Astrocyte of the spinal cord (primary cell): ENCODE results near the gene KIF16B.

Experiments used
- DNase-seq: peaks from one replicate; pipeline ENCODE4 v3.0.0; 2011; ENCODE audit warnings: low read depth, low spot score
- H3K4me3 ChIP-seq: 2 replicates; pipeline ENCODE4 v1.5.1; 2011; ENCODE audit warnings: low read depth, mild to moderate bottlenecking, low read length, moderate library complexity
- in situ Hi-C: cut with HindIII; loops from 2 replicates; pipeline ENCODE4 v1.10.0; 2017; ENCODE audit warnings: low sequenced_read_pairs
- TF ChIP-seq, protein P1 (sequence below): IDR thresholded peaks from 2 replicates; pipeline ENCODE4 v1.5.1; 2012; ENCODE audit warnings: low read depth, mild to moderate bottlenecking, low read length, inconsistent platforms

KIF16B gene

GRCh38 chr20:16573001-16573965 is at the start of gene KIF16B:
Gene KIF16B (minus strand): TSS chr20:16573448. CDS start chr20:16573275, 173 bp downstream.
- TF ChIP-seq, protein P1, sequence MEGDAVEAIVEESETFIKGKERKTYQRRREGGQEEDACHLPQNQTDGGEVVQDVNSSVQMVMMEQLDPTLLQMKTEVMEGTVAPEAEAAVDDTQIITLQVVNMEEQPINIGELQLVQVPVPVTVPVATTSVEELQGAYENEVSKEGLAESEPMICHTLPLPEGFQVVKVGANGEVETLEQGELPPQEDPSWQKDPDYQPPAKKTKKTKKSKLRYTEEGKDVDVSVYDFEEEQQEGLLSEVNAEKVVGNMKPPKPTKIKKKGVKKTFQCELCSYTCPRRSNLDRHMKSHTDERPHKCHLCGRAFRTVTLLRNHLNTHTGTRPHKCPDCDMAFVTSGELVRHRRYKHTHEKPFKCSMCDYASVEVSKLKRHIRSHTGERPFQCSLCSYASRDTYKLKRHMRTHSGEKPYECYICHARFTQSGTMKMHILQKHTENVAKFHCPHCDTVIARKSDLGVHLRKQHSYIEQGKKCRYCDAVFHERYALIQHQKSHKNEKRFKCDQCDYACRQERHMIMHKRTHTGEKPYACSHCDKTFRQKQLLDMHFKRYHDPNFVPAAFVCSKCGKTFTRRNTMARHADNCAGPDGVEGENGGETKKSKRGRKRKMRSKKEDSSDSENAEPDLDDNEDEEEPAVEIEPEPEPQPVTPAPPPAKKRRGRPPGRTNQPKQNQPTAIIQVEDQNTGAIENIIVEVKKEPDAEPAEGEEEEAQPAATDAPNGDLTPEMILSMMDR: no peak
- H3K4me3 ChIP-seq: peak within 1 kb of the TSS; percentile 71
- peak; percentile 92 for DNase-seq
- in situ Hi-C loops: no loop called here

- no peak overlapping the region for H3K4me3 ChIP-seq
- in situ Hi-C loops: no loop called here
- no peak for DNase-seq
- TF ChIP-seq, protein P1: no peak
Observed at GRCh38 chr20:16622501-16622900, 49.3 kb upstream of the KIF16B start.

DNA sequence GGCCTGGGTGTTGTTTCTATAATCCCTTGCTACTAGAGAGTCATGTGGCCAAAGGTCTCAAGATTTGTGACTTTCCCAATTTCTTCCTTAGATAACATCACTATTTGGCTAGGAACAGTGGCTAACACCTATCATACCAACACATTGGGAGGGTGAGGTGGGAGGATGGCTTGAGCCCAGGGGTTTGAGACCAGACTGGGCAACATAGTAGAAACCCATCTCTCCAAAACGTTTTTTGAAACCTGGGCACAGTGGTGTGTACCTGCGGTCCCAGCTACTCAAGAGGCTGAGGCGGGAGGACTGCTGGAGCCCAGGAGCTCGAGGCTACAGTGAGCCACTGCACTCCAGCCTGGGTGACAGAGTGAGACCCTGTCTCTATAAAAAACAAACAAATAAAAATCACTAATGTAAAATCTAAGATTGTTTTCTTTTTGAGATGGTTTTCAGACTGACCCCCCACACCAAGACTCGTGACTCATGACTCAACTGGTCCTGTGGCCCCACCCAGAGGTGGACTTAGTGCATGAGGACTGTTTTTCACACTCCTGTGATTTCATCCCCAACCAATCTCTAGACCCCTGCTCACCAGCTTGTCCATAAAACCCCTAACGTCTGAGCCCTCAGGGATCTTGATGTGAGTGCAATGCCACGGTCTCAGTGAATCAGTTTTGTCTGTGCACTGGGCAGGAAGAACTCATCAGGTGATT is 48.3 kb upstream of the KIF16B start:
- no peak overlapping the region for H3K4me3 ChIP-seq
- TF ChIP-seq, protein P1: no peak
- in situ Hi-C loops: no loop called here
- DNase-seq: no peak

DNA sequence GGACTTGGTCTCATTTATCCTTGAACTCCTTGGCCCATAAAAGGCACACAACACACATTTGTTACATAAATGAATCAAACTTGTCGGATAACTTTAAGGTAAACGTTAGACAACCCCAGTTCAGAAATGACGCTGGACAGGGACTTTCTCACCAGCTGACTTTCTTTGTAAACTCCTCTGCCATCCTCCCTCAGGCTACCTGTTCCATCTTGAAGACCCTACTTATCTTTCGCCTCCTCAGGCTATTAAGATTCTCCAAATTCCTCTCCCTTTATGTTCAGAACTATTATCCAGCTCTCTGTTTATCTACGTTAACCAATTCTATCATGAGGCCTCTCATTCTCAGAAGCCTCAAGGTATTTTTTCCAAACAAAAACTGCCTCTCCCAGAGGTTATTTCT is 47.7 kb upstream of the KIF16B start:
- no peak overlapping the region for H3K4me3 ChIP-seq
- DNase-seq: no peak
- TF ChIP-seq, protein P1: no peak
- in situ Hi-C loops: no loop called here

DNA sequence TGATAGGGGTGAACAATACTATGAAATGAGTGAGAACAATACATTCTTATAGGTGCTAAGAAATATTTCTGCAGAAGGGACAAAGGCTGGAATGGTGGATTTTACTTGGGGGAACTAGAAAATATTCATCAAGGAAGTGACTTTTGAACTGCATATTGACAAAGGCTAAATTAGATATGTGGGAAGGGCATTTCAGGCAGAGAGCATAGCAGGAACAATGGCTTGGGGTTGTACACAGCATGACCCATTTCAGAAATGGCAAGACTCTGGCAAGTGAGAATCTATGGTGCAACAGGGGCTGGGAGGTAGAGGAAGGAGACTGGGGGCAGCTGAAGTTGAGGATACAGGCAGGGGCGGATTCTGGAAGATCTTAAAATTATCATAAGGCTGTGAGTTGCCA is 46.7 kb upstream of the KIF16B start:
- in situ Hi-C loops: no loop called here
- TF ChIP-seq, protein P1: no peak
- no peak overlapping the region for H3K4me3 ChIP-seq
- no peak for DNase-seq

GRCh38 chr20:16617056-16617455 is 43.8 kb upstream of the KIF16B start:
- DNase-seq: no peak
- no peak overlapping the region for H3K4me3 ChIP-seq
- TF ChIP-seq, protein P1: no peak
- in situ Hi-C loops: no loop called here
